SK-N-MC (cell line): ENCODE results near the gene DGLUCY.
"Not testable (repeated sequence)": the region's sequence is repeated elsewhere in the genome, so short reads cannot be mapped to it uniquely, and the experiment has no call there.

Experiments
- DNase-seq: peaks from one replicate; pipeline ENCODE4 v3.0.0-alpha.2; 2011; ENCODE audit warnings: low read depth, low spot score
- H3K27ac ChIP-seq: fragments of 200-600 bp; sonication (generic); 2 replicates; pipeline ENCODE4 v1.5.1; 2016; ENCODE audit warnings: mixed run types
- H3K36me3 ChIP-seq: fragments of 200-600 bp; sonication (generic); 2 replicates; pipeline ENCODE4 v1.6.1; 2017; ENCODE audit warnings: antibody characterized with exemption, low read length, mixed read lengths; ENCODE audit not compliant: insufficient read depth
- H3K4me3 ChIP-seq: fragments of 200-600 bp; sonication (generic); 2 replicates; pipeline ENCODE4 v1.5.1; 2016
- H3K9ac ChIP-seq: fragments of 200-600 bp; sonication (generic); 2 replicates; pipeline ENCODE4 v1.8.0; 2017; ENCODE audit warnings: mixed run types, mixed read lengths; ENCODE audit not compliant: insufficient read length
- H3K9me3 ChIP-seq: fragments of 200-600 bp; sonication (generic); 2 replicates; pipeline ENCODE4 v1.6.1; 2017; ENCODE audit warnings: low read depth, mild to moderate bottlenecking, antibody characterized with exemption, low read length, moderate library complexity, mixed read lengths
- EZH2 ChIP-seq: fragments of 200-600 bp; sonication (generic); IDR thresholded peaks from one replicate; pipeline ENCODE4 v1.6.1; 2017; ENCODE audit warnings: antibody characterized with exemption
- FOXP2 ChIP-seq: optimal IDR thresholded peaks from 2 replicates; pipeline ENCODE3; 2011; ENCODE audit warnings: mild to moderate bottlenecking, moderate library complexity; ENCODE audit not compliant: insufficient read depth; ENCODE audit errors: extremely low read length, control extremely low read depth
- POLR2AphosphoS5 ChIP-seq: IDR thresholded peaks from 2 replicates; pipeline ENCODE4 v1.6.1; 2012; ENCODE audit warnings: mild to moderate bottlenecking, low read depth, low read length, borderline replicate concordance

The DGLUCY gene

DNA sequence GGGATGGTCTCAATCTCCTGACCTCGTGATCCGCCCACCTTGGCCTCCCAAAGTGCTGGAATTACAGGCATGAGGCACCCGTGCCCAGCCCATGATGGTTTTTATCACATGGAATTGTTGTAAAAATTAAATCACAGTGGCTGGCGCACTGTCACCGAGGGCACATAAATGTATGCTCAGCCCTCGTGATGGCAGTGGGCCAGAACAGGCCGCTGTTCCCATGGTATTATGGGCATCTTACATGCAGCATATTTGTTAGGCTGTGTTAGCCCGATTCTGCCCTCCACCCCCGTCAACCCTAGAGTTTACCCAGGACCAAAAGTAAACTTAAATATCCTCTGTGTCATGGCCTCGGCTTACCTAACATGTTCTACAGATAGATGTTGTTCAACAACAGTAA lies 82.0 kb downstream of the DGLUCY start:
- Histone ChIP-seq H3K9ac (no peak overlapping the region), H3K9me3 (no peaks in the 10 kb centered on the region), H3K27ac (no peak overlapping the region), H3K36me3 (no peaks in the 10 kb centered on the region), H3K4me3 (no peak overlapping the region)
- TF ChIP-seq EZH2: no peak
- TF ChIP-seq POLR2AphosphoS5: no peak
- TF ChIP-seq FOXP2: no peak
- no peak for DNase-seq

DNA sequence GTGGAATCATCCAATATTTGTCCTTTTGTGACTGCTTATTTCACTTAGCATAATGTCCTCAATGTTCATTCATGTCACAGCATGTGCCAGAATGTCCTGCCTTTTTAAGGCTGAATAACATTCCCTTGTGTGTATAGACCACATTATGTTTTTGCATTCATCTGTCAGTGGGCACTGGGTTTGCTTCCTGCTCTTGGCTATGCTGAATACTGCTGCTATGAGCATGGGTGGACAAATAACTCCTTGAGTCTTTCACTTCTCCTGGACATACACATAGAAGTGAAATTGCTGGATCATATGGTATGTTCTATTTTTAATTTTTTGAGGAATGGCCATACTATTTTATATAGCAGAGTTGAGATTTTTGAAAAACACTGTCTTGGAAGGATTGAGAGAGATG lies 83.8 kb downstream of the DGLUCY start:
- Histone ChIP-seq H3K4me3 (no peak overlapping the region), H3K36me3 (no peaks in the 10 kb centered on the region), H3K27ac (no peak overlapping the region), H3K9ac (no peak overlapping the region), H3K9me3 (no peaks in the 10 kb centered on the region)
- TF ChIP-seq POLR2AphosphoS5 (no peak), EZH2 (no peak), FOXP2 (no peak)
- DNase-seq: no peak

DNA sequence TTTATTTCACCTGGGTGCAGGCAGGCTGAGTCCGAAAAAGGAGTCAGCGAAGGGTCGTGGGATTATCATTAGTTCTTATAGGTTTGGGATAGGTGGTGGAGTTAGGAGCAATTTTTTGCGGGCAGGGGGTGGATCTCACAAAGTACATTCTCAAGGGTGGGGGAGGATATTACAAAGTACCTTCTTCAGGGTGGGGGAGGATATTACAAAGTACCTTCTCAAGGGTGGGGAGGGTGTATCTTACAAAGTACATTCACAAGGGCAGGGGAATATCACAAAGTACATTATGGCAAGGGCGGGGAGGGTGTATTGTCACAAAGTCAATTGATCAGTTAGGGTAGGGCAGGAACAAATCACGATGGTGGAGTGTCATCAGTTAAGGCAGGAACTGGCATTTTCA lies 86.9 kb downstream of the DGLUCY start:
- H3K36me3 ChIP-seq, H3K27ac ChIP-seq: not testable (repeated sequence)

DNA sequence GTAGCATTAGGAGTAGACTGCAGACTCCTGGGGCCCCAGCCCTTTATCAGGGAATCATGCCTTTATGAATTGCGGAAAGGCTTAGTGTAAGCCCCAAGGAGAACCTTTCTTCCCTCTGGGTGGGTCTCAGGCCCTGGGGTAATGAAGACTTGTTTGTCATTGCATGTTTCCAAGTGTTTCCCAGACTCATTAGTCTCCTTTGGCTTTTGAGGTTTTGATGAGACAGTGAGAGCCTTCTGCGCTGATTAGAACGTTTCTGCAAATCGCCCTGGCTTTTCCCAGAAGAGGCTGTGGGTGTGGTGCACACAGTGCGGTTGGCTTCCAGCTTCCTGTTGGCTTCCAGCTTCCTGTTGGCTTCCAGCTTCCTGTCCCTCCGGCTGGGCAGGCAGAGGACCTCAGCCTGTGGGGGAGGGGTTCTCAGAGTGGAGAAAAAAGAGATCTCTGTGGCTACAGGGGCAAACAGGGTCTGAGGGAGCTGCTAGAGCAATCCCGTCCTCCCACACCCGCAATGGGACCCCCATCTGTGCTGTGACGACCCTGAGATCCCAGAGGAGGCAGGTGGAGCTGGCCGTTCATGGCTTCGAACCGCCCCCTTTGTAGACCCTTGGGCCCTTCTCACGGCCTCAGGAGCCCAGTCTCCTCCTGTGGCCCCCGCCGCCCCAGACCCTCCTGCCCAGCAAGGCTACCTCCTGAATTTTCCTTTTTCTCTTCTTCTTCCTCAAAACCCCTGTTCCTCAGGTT lies 88.5 kb downstream of the DGLUCY start:
- Histone ChIP-seq H3K36me3 (no peaks in the 10 kb centered on the region), H3K27ac (peak overlapping the region; percentile 88), H3K9ac (peak overlapping the region; percentile 45), H3K9me3 (no peaks in the 10 kb centered on the region), H3K4me3 (peak overlapping the region; percentile 66)
- TF ChIP-seq EZH2 (no peak), FOXP2 (no peak), POLR2AphosphoS5 (peak; percentile 49; the same call in 1 of the 2 replicates)
- DNase-seq: peak; percentile 88

More for the DNA sequence above, 86.9 kb downstream of the DGLUCY start:
- not testable (repeated sequence) for DNase-seq, H3K9me3 ChIP-seq, H3K9ac ChIP-seq, H3K4me3 ChIP-seq

DNA sequence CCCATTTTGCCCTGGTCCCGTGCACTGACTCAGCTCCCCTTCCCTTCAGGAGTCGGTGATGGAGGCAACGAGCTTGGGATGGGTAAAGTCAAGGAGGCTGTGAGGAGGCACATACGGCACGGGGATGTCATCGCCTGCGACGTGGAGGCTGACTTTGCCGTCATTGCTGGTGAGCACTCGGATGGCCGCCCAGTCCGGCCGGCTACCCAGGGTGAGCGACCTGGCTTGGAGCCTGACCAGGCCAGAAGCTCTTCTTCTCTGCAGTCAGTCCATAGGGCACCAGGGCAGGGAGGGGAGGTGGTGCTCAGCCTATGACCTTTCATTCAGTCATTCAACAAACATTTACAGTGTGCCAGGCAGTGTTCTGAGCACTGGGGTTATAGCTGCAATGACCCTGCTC lies 90.8 kb downstream of the DGLUCY start:
- Histone ChIP-seq H3K27ac (no peak overlapping the region), H3K9me3 (no peaks in the 10 kb centered on the region), H3K36me3 (no peaks in the 10 kb centered on the region), H3K9ac (no peak overlapping the region), H3K4me3 (no peak overlapping the region)
- no peak for TF ChIP-seq FOXP2
- TF ChIP-seq EZH2: no peak
- no peak for TF ChIP-seq POLR2AphosphoS5
- DNase-seq: no peak

DNA sequence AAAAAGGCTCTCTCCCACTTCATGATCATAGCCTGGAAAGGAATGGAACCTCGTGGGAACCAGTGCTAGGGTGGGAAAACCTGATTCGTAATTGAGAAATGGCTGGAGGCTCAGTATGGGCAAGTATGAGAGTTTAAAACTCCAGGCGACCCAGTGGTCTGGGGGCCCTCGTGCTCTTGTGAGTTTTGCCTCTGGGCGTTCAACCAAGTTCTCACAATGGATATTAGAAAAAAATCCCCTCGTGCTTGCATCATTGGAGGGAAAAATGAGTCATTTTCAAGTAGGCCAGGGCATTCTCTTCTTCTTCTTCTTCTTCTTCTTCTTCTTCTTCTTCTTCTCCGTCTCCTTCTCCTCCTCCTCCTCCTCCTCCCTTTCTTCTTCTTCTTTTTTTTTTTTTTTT lies 91.6 kb downstream of the DGLUCY start:
- H3K9me3 ChIP-seq: no peaks in the 10 kb centered on the region
- no peak for DNase-seq
- no peak overlapping the region for H3K4me3 ChIP-seq
- H3K9ac ChIP-seq: no peak overlapping the region
- H3K27ac ChIP-seq: no peak overlapping the region
- TF ChIP-seq POLR2AphosphoS5: no peak
- no peak for TF ChIP-seq EZH2
- no peak for TF ChIP-seq FOXP2
- no peaks in the 10 kb centered on the region for H3K36me3 ChIP-seq

DNA sequence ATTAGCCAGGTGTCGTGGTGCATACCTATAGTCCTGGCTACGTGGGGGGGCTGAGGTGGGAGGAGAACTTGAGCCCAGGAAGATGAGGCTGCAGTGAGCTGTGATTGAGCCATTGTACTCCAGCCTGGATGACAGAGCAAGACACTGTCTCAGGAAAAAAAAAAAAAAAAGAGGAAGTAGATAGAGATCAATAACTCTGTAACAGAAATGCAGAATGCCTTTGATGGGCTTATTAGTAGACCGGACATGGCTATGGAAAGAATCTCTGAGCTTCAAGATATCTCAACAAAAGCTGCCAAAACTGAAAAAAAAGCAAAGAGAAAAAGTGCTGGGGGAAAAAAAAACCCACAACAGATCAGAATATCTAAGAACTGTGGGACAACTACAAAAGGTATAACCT lies 93.1 kb downstream of the DGLUCY start:
- Histone ChIP-seq H3K4me3 (no peak overlapping the region), H3K9ac (no peak overlapping the region), H3K27ac (no peak overlapping the region), H3K9me3 (no peaks in the 10 kb centered on the region), H3K36me3 (no peaks in the 10 kb centered on the region)
- no peak for DNase-seq
- TF ChIP-seq POLR2AphosphoS5: no peak
- TF ChIP-seq FOXP2: no peak
- TF ChIP-seq EZH2: no peak

DNA sequence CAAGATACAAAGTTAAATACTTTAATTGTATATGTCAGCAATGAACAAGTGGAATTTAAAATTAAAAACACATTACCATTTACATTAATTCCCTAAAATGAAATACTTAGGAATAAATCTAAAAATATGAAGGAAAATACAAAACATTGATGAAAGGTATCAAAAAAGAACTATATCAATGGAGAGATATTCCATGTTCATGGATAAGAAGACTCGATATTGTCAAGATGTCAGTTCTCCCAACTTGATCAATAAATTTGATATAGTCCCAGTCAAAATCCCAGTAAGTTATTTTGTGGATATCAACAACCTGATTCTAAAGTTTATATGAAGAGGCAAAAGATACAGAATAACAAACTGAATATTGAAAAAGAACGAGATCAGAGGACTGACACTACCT lies 97.1 kb downstream of the DGLUCY start:
- DNase-seq: no peak
- no peak overlapping the region for H3K9ac ChIP-seq
- TF ChIP-seq POLR2AphosphoS5 (no peak), EZH2 (no peak), FOXP2 (no peak)
- H3K36me3 ChIP-seq: no peaks in the 10 kb centered on the region
- H3K4me3 ChIP-seq: no peak overlapping the region
- no peak overlapping the region for H3K27ac ChIP-seq
- H3K9me3 ChIP-seq: no peaks in the 10 kb centered on the region

DNA sequence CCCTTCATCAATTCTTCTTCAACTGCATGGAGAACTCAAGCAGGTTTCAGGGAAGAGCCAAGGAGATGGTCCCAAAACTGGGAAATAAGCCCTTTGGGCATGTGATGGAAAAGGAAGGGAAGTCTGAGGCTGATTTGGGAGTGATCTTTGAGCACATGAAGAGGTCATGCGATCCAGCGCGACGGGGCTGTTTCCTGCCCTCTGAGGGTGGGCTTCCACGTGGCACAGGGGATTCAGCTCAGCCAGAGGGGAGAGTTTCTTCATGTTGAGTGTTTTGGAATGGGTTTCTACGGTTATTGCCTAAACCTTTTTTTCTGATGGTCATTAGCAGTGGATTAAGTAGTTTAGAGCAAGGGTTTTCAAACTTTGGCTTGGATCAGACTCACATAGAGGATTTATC lies 100.4 kb downstream of the DGLUCY start:
- no peak for TF ChIP-seq EZH2
- TF ChIP-seq FOXP2: no peak
- TF ChIP-seq POLR2AphosphoS5: no peak
- no peak overlapping the region for H3K27ac ChIP-seq
- no peak overlapping the region for H3K4me3 ChIP-seq
- no peak overlapping the region for H3K9ac ChIP-seq
- no peaks in the 10 kb centered on the region for H3K9me3 ChIP-seq
- DNase-seq: no peak
- no peaks in the 10 kb centered on the region for H3K36me3 ChIP-seq

DNA sequence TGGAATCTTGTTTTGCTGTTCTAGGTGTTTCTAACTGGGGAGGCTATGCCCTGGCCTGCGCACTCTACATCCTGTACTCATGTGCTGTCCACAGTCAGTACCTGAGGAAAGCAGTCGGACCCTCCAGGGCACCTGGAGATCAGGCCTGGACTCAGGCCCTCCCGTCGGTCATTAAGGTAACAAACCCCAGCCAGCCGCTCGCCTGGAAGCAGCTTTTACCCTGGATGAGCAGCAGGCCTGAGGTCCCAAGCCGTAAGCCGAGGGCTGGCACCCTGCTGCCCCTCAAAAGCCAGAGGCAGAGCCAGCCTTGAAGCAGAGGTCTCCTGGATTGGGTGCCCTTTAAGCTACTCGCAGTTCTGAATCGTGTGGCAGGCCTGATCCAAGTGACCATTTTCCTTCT lies 101.5 kb downstream of the DGLUCY start:
- TF ChIP-seq FOXP2 (no peak), POLR2AphosphoS5 (no peak)
- no peaks in the 10 kb centered on the region for H3K9me3 ChIP-seq
- no peak overlapping the region for H3K27ac ChIP-seq
- H3K36me3 ChIP-seq: no peaks in the 10 kb centered on the region
- DNase-seq: no peak
- no peak overlapping the region for H3K9ac ChIP-seq
- H3K4me3 ChIP-seq: no peak overlapping the region
